Stimulated activated naive CD4-positive, alpha-beta T cell (primary cell): ENCODE measurements around the gene RBAK.
A peak's percentile ranks its signal among the peaks of the same experiment; 100 is the strongest.
"Not testable (repeated sequence)": the region's sequence is repeated elsewhere in the genome, so short reads cannot be mapped to it uniquely, and the experiment has no call there.

Experiments
- DNase-seq, 6 experiments: peaks; one replicate each; lab custom pipeline; 2025; lab: John Stamatoyannopoulos, UW

RBAK gene

GRCh38 chr7:5045558-5046396 lies at the start of gene RBAK:
RBAK (plus strand) TSS chr7:5045860; CDS start chr7:5048077, 2,217 bp downstream.
- DNase-seq, result peak; percentile 74 to 88 (median 84)

- no peak for DNase-seq
Measured at GRCh38 chr7:4996696-4997222, 48.9 kb upstream of the RBAK start.

- no peak for DNase-seq
Measured at GRCh38 chr7:4998244-4998643, 47.4 kb upstream of the RBAK start.

- no peak for DNase-seq
Measured at GRCh38 chr7:4998910-4999309, 46.8 kb upstream of the RBAK start.

GRCh38 chr7:4999369-4999950 lies 46.2 kb upstream of the RBAK start:
- DNase-seq, result no peak

- no peak for DNase-seq
Measured at GRCh38 chr7:5001003-5001402, 44.7 kb upstream of the RBAK start.

- no peak for DNase-seq
Measured at GRCh38 chr7:5001911-5002310, 43.7 kb upstream of the RBAK start.

- DNase-seq, result no peak
Measured at GRCh38 chr7:5005066-5005465, 40.6 kb upstream of the RBAK start.

GRCh38 chr7:5012985-5013384 lies 32.7 kb upstream of the RBAK start:
- DNase-seq, result no peak

- not testable (repeated sequence) for DNase-seq
Measured at GRCh38 chr7:5015936-5016335, 29.7 kb upstream of the RBAK start.

- not testable (repeated sequence) for DNase-seq
Measured at GRCh38 chr7:5017626-5018025, 28.0 kb upstream of the RBAK start.

- DNase-seq, result no peak
Measured at GRCh38 chr7:5020098-5020497, 25.6 kb upstream of the RBAK start.

GRCh38 chr7:5020976-5021550 lies 24.6 kb upstream of the RBAK start:
- DNase-seq, result not testable (repeated sequence)

GRCh38 chr7:5023626-5024025 lies 22.0 kb upstream of the RBAK start:
- DNase-seq, result not testable (repeated sequence)

GRCh38 chr7:5027796-5028410 lies 17.8 kb upstream of the RBAK start:
- not testable (repeated sequence) for DNase-seq

GRCh38 chr7:5033186-5033585 lies 12.5 kb upstream of the RBAK start:
- DNase-seq, result not testable (repeated sequence)

GRCh38 chr7:5035276-5035675 lies 10.4 kb upstream of the RBAK start:
- no peak for DNase-seq

- no peak for DNase-seq
Measured at GRCh38 chr7:5036446-5036845, 9.2 kb upstream of the RBAK start.

- no peak for DNase-seq
Measured at GRCh38 chr7:5041047-5041446, 4.6 kb upstream of the RBAK start.

- DNase-seq, result no peak
Measured at GRCh38 chr7:5043661-5044060, 2.0 kb upstream of the RBAK start.

- DNase-seq, result not testable (repeated sequence)
Measured at GRCh38 chr7:5046397-5046732, 705 bp downstream of the RBAK start.

- not testable (repeated sequence) for DNase-seq
Measured at GRCh38 chr7:5047127-5047526, 1.5 kb downstream of the RBAK start.

- no peak for DNase-seq
Measured at GRCh38 chr7:5050676-5051075, 5.0 kb downstream of the RBAK start.
